IPS-NIHi7 (cell line): ENCODE results near the gene SLAMF9.

Experiments used
- DNase-seq: peaks from one replicate; pipeline ENCODE4 v3.0.0; 2012; ENCODE audit warnings: mixed read lengths; ENCODE audit errors: extremely low spot score

Gene SLAMF9

DNA sequence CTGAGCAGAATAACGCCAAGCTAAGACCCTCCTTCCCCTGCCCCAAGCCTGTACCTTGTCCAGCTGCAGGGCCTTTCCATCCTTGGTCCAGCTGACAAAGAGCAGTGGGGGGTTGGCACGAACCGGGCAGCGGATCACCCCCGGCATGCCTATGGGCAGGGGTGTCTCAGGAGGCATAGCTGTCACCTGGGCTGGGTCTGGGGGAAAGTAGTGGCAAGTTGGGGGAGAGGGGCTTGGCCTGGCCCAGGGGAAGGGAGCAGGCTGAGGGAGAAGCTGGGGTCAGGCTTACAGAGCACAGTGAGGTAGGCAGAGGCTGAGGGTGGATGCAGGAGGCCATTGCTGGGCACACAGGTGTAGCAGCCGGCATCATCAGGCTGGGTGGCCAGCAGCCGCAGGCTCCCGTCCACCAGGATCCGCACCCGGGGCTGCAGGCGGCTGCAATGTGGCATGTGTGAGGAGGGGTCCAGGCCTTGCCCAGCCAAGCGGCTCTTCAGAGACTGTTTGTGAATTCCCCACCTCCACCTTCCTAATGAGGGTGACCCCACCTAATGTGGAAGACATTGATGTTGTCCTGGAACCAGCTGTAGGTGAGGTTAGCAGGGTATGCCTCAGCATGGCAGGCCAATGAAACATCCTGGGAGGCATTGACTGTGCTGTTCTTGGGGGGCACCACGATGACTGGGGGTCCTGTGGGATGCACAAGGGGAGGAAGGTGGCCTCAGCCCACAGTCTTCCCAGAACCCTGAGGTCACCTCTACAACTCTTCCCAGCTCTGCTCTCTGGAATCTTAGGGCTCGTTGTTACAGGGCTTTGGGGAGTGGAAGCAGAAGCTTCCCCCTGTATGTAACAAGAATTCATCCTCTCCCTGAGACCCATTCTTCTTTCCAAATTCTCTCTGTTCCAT lies 19.6 kb downstream of the SLAMF9 start:
- no peak for DNase-seq

DNA sequence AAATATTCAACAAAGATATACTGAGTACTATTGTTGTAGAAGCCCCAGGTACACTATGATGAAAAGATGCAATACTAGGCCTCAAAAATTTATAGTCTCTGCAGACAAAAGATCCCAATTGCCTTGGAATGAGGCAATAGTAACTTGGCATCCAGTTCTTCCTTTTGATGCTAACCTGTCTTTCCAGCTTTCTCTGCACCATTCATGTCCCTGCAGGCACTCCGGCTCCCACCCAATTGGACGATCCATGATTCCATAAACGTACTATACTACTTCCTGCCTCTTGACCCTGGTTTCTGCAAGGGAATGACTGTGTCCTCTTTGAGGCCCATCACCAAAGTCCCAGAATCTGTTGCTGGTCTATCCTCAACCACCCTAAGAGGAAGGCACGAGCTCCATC lies 20.7 kb downstream of the SLAMF9 start:
- no peak for DNase-seq

DNA sequence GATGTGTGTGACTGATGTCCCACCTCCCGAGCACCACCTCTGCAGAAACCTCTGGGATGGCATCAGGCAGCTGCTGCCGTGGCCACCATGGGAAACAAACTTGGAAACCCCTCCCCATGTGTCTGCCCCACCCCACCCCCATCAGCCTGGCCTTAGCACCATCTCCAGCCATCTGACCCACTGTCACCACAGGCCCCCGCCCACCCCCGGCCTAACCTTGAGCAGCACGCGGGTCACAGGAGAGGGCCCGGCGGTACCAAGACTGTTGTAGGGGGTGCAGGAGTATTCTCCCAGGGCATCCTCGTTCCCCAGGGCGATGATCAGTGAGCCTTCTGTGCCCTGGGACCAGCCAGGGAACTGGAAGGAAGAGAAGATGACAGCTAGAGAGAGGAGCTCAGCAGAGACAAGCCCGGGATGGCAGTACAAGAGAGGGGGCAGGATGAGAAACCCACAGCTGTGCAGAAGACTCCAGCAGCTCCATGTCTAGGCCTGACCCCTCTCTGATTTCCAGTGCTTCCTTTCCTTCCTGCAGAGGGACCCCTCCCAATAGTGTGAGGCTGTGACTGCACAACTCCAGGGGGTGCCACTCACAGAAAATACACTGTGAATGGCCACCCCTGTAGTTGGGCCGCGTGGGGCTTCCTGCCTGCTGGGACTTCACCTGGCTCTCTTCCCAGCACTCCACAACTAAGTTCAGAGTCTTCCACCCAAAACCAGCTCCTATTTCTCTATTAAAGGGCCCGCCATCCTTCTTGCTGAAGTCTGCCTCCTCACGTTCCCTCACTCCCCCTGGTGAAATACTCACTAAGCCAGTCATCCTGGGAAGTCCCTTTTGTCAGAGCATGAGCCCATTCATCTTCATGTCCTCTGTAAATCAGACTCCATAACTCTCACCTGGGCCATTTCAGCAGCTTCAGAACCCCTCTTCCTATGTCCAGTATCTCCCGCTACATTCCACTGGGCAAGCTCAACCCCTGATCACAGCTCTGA lies 21.4 kb downstream of the SLAMF9 start:
- DNase-seq: no peak

DNA sequence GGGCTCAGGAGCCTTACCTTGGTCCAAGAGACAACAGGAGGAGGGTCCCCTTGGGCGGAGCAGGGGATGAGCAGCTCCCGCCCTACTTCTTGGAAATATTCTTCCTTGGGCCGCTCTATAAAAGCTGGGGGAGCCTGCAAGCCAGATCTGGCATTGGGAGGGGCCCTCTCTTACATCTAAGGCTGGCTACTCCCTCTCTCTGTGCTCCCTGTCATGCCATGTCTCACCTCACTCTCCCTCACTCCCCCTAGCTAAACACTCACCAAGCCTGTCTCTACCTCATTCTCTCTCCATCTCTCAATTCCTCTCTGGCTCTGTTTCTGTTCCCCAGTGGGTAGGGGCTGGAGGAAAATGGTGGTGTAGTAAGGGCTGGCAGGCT lies 22.3 kb downstream of the SLAMF9 start:
- DNase-seq: no peak

DNA sequence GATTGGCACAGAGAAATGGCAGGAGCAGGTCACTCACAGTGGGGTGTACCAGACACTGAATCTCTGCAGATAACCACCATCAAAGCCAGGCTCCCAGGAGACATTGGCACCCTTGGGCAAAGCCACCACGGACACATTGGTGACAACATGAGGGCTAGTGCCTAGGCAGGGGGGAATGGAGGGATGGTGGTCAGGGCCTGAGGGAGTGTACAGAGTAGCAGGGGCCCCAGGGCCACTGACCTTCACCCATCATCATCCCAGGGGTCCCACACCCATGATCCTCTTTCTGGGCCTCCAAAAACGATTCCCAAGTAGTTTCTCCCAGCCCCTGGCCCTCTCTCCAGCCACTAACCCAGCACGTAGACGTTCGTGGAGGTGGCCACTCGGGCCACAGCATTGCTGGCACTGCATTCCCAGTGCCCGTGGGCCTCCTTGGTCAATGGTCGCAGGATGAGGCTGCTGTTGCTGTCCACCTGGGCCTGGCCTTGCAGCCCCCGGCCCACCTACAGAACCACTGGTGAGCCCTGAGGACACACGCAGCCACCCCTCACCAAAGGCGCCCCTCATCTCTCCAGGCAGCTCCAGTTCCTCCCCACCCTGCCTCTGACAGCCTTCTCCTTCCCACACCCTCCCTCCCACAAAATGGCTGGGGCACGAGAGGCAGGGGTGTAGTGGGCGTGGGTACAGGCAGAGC lies 22.8 kb downstream of the SLAMF9 start:
- DNase-seq: no peak

DNA sequence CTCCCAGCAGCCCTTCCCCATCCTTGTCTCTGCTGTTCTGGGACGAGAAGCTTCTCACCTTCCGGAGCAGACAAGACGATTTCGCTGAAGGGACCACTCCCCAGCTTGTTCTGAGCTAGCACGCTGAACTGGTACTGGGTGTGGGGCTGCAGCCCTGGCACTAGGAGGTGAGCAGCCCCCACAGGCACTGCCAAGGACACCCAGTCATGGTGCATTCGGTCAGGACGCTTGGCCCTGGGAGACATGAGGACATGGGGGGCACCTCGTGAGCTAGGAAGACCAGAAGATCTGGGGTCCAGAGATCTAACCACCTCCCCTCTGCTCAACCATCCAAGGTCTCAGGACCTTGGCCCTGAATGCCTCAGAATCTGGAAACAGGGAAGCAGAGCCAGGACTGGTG lies 23.4 kb downstream of the SLAMF9 start:
- no peak for DNase-seq

DNA sequence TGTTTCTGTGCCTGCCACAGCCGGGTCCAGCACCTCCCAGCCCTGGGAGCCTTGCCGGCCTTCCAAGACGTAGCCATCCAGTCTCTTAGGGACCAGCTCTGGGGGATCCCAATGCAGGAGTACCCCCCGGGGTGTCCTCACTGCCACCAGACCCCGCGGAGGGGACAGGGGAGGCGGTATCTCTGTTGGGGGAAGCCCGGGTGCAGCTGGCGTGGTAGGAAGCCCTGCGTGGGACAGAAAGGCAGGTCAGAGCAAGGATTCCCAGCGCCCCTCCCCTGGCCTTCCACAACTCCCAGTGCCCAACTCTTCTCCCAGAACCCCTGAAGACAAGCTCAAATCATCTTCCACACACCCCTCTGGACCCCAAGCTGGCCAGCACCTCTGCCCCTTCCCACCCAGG lies 23.8 kb downstream of the SLAMF9 start:
- DNase-seq: no peak

DNA sequence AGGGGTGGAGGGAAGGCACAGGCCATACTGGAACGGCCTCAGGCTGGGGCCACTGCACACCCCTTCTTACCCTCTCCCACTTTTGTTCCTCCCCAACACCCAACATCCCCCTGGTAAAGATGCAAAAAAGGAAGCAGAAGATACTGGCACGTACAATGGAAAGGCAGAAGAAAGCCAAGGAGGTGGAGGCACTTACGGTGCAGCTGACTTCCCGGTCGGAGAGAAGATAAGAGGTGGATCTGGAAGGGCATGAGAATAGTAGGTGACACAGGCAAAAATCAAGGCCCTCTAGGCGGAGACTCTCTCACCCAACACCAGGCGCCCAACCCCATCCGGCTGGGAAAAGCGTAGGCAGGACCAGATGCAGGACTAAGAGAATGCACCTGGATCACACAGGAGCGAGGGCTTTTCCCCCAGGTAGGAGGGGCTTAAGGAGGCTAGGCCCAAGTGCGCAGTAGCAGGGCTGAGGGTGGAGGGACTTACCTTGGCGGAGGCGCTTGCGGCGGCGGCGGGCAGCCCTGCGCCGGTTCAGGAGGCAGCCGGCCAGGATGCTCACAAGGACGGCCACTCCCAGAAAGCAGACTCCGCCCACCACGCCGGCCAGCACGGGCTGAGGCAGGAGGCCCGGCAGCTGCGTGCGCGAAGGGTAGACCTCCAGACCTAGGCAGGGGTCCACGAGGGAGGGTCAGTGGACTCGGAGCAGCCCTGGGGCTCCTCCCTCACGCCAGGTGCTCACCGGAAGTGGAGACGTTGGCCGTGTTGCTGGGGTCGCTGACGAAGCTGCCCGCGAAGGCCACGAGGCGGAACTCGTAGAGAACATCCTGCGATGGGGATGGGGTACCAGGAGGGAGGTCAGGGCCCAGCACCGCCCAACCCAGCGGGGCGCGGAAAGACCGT lies 24.6 kb downstream of the SLAMF9 start:
- peak; percentile 64 for DNase-seq

DNA sequence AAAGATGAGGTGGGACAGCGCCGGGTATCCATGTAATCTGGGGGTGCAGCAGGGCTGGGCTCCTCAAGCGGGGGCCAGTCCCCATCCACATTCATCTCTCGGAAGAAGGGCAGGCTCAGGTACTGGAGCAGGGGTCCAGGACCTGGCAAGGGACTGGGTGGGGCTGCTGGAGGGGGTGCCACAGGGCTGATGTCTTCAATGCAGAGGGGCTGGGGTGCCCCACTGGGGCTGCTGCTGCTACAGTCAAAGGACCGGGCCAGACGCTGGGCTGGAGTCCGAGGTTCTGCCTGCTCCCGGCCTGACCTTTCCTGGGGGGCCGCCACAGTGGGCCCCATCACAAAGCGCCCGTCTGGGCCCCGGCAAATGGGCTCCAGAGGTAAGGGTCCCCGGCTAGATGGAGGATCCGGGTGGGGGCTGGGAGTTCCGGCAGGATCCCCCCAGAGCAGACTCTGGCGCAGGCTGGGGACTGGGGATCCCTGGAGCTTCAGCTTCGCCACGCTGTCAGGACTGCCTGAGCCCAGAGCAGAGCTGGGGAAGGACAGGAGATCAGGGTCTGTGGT lies 25.5 kb downstream of the SLAMF9 start:
- DNase-seq: no peak

DNA sequence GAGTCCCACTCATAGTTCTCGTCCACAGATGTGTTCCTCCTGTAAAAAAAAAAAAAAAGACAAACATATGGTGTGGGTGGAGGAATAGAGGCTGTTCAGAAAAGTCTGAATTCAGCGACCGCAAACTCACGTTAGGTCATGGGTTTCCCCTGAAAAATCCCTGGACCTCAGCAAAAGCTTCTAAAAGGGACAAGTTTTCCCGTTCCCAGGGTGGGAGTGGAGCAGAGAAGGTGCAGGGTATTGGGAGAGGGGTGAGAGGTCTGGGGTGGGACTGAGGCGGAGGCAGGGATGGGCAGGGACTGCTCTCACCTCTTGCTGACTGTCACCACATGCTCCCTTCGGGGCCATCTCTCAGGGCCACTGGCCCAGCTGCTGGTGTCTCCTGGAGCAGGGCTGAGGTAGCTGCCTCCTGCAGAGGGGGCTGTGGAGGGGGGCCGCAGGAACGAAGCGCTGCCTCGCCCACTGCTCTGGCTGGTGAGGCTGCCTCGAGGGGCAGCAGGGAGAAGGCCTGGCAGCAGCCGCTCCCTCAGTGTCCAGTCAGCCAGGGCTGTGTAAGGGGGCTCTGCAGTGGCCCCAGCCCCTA lies 26.1 kb downstream of the SLAMF9 start:
- DNase-seq: no peak

DNA sequence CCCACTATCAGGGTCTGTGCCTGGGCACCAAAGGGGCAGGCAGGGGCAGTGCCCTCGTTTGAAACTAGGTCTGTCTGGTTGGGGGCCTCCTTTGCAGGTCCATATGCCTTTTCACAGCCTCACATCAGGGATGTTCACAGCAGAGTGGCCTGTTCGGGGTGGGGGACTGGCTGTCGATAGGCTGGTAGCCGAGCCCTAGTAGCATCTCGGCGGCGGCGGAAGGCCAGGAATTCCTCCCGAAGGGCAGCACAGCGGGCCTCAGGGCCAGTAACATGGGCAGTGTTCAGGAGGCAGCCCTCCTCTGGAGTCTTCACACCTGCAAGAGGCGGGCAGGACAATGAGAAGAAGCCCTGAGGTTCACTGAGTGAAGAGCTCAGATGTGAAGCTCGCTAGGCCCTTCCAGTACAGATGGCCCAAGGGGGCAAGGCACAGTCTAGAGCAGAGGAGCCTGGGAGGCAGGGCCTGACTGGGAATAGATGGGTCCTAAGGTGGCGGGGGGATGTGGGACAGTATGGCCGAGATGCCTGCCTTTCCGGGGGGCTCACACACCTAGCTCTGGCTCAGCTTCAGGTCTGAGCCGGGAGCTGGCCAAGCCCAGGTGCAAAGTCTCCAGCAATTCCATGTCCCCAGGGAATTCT lies 26.7 kb downstream of the SLAMF9 start:
- no peak for DNase-seq

DNA sequence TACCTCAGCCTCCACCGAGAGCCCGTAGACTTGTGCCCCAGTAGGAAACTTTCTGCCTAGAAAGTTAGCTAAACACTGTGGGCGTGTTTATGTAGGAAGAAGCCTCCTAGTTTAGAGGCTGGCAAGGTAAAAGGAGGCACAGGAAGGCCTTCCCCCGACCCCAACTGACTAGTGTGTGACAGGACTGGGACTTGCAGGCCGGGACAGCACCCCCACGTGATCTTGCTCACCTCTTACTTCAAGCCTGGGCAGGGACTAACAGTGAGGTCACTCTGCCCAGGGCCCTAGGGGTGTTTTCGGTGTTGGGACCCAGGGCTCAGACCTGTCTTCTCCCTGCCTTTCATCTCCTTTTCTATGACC lies 28.3 kb downstream of the SLAMF9 start:
- peak; percentile 50 for DNase-seq

DNA sequence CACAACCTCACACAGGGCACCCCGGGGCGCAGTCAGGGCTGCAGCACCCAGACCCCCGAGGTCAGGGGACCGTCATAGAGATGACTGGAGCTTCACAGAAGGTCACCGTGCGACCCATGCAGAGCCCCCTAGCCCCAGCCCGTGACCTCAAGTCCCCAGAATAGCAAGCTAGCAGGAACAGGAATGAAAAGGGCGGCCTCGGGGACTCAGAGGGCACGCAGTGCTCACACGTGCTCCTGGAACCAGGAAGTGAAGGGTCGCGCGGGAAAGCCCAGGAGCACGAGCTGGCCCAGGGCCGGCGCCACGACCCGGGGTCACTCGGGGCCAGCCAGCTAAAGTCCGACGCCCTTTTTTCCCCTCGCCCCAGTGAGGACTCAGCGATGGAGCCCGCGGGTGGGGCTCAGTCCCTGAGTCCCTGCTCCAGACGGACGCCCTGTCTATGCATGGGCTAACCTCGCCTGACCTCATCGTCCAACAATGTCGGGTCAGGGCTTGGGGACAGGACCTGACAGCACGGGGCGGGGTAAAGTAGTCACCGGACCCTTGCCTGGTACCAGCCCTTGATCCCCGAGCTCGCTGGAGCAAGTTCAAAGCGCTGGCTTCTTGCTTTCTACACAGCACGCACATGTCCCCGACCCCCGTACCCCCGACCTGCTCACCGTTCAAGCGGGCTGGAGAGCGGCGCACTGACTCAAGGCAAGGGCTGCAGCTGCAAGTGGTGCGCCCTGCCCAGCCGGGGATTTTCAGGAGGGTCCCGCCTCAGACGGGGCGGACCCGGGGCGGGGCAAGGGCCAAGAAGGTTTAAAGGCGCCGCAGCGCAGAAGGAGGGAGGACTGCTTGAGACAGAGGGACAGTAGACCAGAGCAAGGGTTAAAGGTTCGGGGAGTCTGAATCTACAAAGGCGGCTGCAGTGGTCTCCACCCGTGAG lies 29.0 kb downstream of the SLAMF9 start, which contains the start of gene TAGLN2:
TAGLN2 (minus strand) TSS at position 717 of the 928 bp plus-strand sequence. CDS start 4,998 bp downstream, outside the sequence.
- peak; percentile 91 for DNase-seq

DNA sequence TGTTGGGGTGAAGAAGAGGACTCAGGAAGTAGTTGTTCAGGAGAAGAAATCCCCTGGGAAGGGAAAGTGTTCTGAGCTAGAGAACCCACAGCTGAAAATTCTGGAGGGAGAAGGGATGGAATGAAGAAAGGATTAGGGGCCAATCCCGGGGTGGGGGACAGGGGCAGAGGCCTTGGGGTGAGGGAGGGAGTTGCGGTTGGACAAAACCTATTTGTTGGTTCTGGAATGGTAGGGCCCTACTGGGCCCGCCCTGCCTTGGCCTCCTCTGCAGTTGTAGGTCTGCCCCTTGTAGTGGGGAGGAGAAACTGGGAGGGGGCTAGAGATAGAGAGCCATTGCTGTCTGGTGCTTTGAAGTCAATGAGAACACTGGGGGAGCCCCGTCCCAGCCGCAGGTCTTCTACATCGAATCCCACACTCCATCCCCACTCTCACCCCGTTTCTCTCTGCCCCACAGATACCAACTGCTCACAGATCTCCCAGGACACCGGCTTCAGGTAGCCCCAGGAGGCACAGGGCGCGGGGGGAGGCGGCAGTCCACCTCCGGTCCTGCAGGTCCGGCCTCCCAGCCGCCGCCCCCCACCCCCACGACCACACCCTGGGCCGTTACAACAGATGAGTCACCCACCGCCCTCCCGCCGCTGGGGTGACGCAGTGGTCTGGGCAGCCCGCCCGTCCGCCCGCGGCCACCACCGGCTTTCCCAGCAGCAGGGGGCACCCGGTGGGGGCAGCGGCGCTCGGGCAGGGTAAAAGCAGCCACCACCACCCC lies 29.8 kb downstream of the SLAMF9 start:
- DNase-seq: peak; percentile 79

DNA sequence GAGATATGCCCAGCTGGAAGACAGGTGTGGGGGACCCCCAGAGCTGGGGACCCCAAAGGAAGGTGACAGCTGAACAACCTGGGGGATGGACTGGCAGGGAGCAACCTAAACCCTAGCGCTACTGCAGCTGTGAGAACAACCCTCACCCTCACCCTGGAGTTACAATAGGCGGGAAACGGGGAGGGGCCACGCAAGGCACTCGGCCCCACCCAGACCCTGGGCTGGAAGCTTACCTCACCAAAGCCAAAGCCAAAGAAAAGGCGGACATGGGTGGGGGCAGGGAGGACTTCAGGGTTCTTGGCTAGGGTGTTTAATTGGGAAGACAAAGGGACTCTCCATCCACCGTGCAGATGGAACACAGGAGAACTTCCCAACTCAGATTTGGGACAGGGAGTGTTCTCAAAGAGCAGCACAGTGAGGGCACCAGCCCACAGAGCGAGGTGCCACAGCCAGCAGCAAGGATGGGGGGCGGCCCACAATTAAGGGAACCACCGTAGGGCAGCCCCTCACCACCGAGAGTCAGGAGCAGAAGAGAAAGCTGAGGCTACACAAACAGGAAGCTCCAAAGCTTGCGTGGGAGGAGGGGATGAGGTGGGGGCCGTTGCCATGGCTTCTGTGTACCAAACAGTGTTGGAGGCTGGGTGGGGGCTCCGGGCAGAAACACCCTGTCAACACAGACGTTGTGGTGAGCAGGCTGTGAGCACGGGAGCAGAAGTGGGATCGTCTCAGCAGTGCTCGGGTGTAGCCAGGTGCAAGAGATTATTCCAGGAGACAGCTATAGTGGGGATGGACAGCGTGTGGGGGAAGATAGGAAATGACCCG lies 30.6 kb downstream of the SLAMF9 start:
- peak; percentile 74 for DNase-seq

DNA sequence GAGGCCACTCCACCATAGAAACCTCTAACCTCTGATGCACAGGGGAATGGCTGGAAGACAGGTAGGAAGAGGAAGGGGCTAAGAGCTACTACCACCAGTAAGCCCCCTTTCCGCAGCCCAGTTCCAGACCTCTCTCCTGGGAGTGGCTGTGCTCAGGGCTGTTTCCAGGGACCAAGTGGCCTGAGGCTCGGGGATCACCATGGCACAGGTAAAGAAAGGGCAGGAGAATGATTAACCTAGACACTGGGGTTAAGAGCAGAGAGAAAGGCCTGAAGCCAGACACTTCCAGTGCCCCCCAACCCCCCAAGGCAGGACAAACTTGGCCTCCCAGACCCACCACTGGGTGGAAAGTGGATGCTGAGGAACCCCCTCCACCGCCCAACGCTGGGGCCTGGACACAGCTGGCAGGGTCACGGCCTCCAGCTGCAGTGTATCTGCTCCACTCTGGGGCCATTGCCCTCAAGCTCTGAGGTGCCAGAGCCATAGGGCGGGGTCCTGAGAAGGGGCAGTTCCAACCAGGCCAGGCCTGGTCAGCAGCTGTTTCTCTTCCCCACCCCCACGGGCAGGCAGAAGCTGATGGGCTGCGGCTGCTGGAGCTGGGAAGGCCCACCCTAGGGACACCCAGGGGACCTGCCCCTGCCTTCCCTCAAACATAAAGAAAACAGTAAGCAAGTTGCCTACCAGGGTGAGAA lies 31.4 kb downstream of the SLAMF9 start:
- no peak for DNase-seq
